Esophagus muscularis mucosa (tissue), 4 donors: Measurements from ENCODE around the gene CEP290.

Experiments
- CTCF ChIP-seq, 3 experiments: fragments of 200-600 bp in 2 of 3; fragments of 450-650 bp in 1 of 3; sonication (generic) in 2 of 3; IDR thresholded peaks; one replicate each; pipeline ENCODE4 v1.5.1; 2017 to 2019; ENCODE audit warnings: antibody characterized with exemption in 3 of 3, mild to moderate bottlenecking in 2 of 3, moderate library complexity in 1 of 3
- EP300 ChIP-seq: sonication (generic); formaldehyde crosslinking; IDR thresholded peaks from one replicate; pipeline ENCODE4 v1.6.1; 2017; ENCODE audit warnings: antibody characterized with exemption
- POLR2A ChIP-seq: fragments of 450-650 bp; IDR thresholded peaks from one replicate; pipeline ENCODE4 v1.6.1; 2017; ENCODE audit warnings: antibody characterized with exemption, moderate library complexity, mild to moderate bottlenecking, low read depth
- POLR2AphosphoS5 ChIP-seq, 2 donors: sonication (generic); formaldehyde crosslinking; IDR thresholded peaks; one replicate each; pipeline ENCODE4 v1.6.1; 2017; ENCODE audit warnings: antibody characterized with exemption in 2 of 2

- TF ChIP-seq POLR2A: no peak
- no peak for TF ChIP-seq CTCF (IDR thresholded peaks at IDR 0.05)
- no peak for TF ChIP-seq POLR2AphosphoS5 (IDR thresholded peaks at IDR 0.05)
- no peak for TF ChIP-seq EP300
Measured at GRCh38 chr12:88057994-88058718, 83.7 kb downstream of the CEP290 start.
